ENCODE data around the gene PI4K2A.

The PI4K2A gene

DNA sequence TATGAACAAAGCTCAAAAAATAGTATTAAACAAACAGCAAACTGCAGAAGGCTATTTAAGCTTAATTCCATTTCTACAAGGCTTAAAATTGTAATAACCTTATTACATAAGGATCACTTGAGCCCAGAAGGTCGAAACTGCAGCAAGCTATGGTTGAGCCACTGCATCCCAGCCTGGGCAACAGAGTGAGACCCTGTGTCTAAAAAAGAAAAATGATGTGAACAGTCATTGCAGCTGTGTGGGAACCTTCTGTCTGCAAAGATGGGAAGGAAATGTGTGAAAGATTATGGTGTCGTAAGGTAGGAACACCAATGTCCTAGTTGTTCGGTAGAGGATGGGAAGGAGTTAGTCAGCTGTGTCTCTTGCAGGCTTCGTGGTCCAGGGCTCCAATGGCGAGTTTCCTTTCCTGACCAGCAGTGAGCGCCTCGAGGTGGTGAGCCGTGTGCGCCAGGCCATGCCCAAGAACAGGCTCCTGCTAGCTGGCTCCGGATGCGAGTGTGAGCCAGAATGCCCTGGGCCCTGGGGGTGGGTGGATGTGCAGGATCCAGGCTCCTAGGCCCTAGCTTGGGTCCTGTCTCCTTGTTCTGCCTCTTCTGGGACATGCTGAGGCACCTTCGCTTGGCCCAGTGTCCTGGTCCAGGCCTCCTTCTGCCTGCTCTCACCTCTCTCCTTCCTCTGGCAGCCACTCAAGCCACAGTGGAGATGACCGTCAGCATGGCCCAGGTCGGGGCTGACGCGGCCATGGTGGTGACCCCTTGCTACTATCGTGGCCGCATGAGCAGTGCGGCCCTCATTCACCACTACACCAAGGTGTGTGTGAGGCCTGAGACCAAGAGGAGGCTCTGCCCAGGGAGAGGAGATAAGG lies 41.8 kb upstream of the PI4K2A start:
- TF ChIP-seq, protein P1, sequence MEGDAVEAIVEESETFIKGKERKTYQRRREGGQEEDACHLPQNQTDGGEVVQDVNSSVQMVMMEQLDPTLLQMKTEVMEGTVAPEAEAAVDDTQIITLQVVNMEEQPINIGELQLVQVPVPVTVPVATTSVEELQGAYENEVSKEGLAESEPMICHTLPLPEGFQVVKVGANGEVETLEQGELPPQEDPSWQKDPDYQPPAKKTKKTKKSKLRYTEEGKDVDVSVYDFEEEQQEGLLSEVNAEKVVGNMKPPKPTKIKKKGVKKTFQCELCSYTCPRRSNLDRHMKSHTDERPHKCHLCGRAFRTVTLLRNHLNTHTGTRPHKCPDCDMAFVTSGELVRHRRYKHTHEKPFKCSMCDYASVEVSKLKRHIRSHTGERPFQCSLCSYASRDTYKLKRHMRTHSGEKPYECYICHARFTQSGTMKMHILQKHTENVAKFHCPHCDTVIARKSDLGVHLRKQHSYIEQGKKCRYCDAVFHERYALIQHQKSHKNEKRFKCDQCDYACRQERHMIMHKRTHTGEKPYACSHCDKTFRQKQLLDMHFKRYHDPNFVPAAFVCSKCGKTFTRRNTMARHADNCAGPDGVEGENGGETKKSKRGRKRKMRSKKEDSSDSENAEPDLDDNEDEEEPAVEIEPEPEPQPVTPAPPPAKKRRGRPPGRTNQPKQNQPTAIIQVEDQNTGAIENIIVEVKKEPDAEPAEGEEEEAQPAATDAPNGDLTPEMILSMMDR (IDR thresholded peaks at IDR 0.05; ENCODE audit: control insufficient read depth, insufficient read depth, low read depth, low read length, missing control alignments) = no peak
- DNase-seq (ENCODE audit: low read depth) = no peak

GRCh38 chr10:97599272-97599619 lies 41.2 kb upstream of the PI4K2A start:
- DNase-seq (ENCODE audit: low read depth) = no peak
- H3K4me3 ChIP-seq (ENCODE audit: control insufficient read depth, low read depth, low read length) = no peak overlapping the region
- TF ChIP-seq, protein P1 (IDR thresholded peaks at IDR 0.05; ENCODE audit: control insufficient read depth, insufficient read depth, low read depth, low read length, missing control alignments) = no peak

More for the DNA sequence above, 41.8 kb upstream of the PI4K2A start:
- no peak overlapping the region for H3K4me3 ChIP-seq (ENCODE audit: control insufficient read depth, low read depth, low read length)

DNA sequence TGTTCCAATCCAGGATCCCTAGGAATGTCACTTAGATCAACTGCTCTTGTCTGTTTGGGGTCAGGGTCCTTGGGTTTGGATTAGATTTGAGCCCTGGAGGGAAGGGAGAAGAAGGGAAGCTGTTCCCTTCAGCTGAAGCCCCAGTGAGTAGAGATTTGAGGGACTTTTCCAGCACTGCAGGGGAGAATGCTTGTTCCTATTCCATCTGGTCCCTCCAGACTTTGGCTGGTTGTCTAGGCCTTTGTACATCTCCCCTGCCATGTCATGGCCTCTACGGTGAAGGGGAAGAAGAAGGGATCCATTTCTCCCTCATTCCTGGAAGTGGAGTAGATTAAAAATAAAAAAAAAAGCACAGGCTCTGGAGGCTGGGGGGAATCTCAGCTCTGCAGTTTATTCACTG lies 39.9 kb upstream of the PI4K2A start:
- TF ChIP-seq, protein P1 (IDR thresholded peaks at IDR 0.05; ENCODE audit: control insufficient read depth, insufficient read depth, low read depth, low read length, missing control alignments) = no peak
- no peak for DNase-seq (ENCODE audit: low read depth)
- no peak overlapping the region for H3K4me3 ChIP-seq (ENCODE audit: control insufficient read depth, low read depth, low read length)

GRCh38 chr10:97601268-97602215 lies 38.9 kb upstream of the PI4K2A start:
- no peak for DNase-seq (ENCODE audit: low read depth)
- TF ChIP-seq, protein P1 (IDR thresholded peaks at IDR 0.05; ENCODE audit: control insufficient read depth, insufficient read depth, low read depth, low read length, missing control alignments) = no peak
- H3K4me3 ChIP-seq (ENCODE audit: control insufficient read depth, low read depth, low read length) = no peak overlapping the region

GRCh38 chr10:97607095-97607636 lies 33.3 kb upstream of the PI4K2A start:
- H3K4me3 ChIP-seq (ENCODE audit: control insufficient read depth, low read depth, low read length) = no peak overlapping the region
- no peak for DNase-seq (ENCODE audit: low read depth)

More at GRCh38 chr10:97607095-97607636, 33.3 kb upstream of the PI4K2A start:
- TF ChIP-seq, protein P1 (IDR thresholded peaks at IDR 0.05; ENCODE audit: control insufficient read depth, insufficient read depth, low read depth, low read length, missing control alignments) = no peak
